ENCODE results near the gene DOCK9. TPM values are rescaled to one million over a fixed set of nuclear protein-coding genes. Genes with fewer than 3 reads are reported as not detected.

The DOCK9 gene
- total RNA-seq, 1 experiment from 2014 or later, result 30.5 TPM

- H3K36me3 ChIP-seq (ENCODE audit: control insufficient read depth, insufficient read depth, low read length), result no peaks in the 10 kb centered on the region; the same call in 1 of the 2 replicates
- H3K4me3 ChIP-seq (ENCODE audit: low read depth in 2 of 2, low read length in 2 of 2), result no peak overlapping the region
- CTCF ChIA-PET, result no interaction called here
- intact Hi-C loops (cut with micrococcal nuclease; ENCODE audit: unreplicated experiment), result no loop called here
- ATAC-seq (no peak), DNase-seq (ENCODE audit: low read depth, low spot score) (no peak)
- H3K27ac ChIP-seq (ENCODE audit: low read length), result no peak overlapping the region
- no peaks in the 10 kb centered on the region for H3K27me3 ChIP-seq (ENCODE audit: control insufficient read depth, insufficient read depth, low read length)
- POLR2A ChIA-PET, result no interaction called here
- no TSS peak for BruUV-seq (replicated peaks)
- H3K9me3 ChIP-seq (ENCODE audit: control insufficient read depth, insufficient read depth, low read depth, low read length), result no peaks in the 10 kb centered on the region
- no peak for TF ChIP-seq TCF7L2 (IDR thresholded peaks at IDR 0.05; ENCODE audit: low read depth, low read length)
- TF ChIP-seq REST (IDR thresholded peaks at IDR 0.05; ENCODE audit: insufficient read depth in 1 of 2, low read depth in 2 of 2, low read length in 1 of 2), result no peak
- no peak for TF ChIP-seq CTCF (IDR thresholded peaks at IDR 0.05)
- no peak for TF ChIP-seq SIN3A (IDR thresholded peaks at IDR 0.05; ENCODE audit: borderline replicate concordance, insufficient read depth, low read depth, low read length)
- no peak for TF ChIP-seq POLR2AphosphoS5 (IDR thresholded peaks at IDR 0.05; ENCODE audit: low read depth, low read length)
- H3K4me1 ChIP-seq (ENCODE audit: control insufficient read depth, insufficient read depth, low read length), result no peaks in the 10 kb centered on the region
- in situ Hi-C loops (cut with HindIII; ENCODE audit: low pct_unique_long_range_greater_than_20kb, low sequenced_read_pairs), result no loop called here
Measured at GRCh38 chr13:98792785-98793495, 184.9 kb downstream of the DOCK9 start.

GRCh38 chr13:98792321-98792720 is 185.5 kb downstream of the DOCK9 start:
- Histone ChIP-seq H3K27ac (ENCODE audit: low read length) (no peak overlapping the region), H3K27me3 (ENCODE audit: control insufficient read depth, insufficient read depth, low read length) (no peaks in the 10 kb centered on the region), H3K36me3 (ENCODE audit: control insufficient read depth, insufficient read depth, low read length) (no peaks in the 10 kb centered on the region; the same call in 1 of the 2 replicates), H3K4me1 (ENCODE audit: control insufficient read depth, insufficient read depth, low read length) (no peaks in the 10 kb centered on the region), H3K9me3 (ENCODE audit: control insufficient read depth, insufficient read depth, low read depth, low read length) (no peaks in the 10 kb centered on the region), H3K4me3 (ENCODE audit: low read depth in 2 of 2, low read length in 2 of 2) (no peak overlapping the region)
- in situ Hi-C loops (cut with HindIII; ENCODE audit: low pct_unique_long_range_greater_than_20kb, low sequenced_read_pairs), result no loop called here
- TF ChIP-seq REST (IDR thresholded peaks at IDR 0.05; ENCODE audit: insufficient read depth in 1 of 2, low read depth in 2 of 2, low read length in 1 of 2) (no peak), TCF7L2 (IDR thresholded peaks at IDR 0.05; ENCODE audit: low read depth, low read length) (no peak), SIN3A (IDR thresholded peaks at IDR 0.05; ENCODE audit: borderline replicate concordance, insufficient read depth, low read depth, low read length) (no peak), CTCF (IDR thresholded peaks at IDR 0.05) (no peak), POLR2AphosphoS5 (IDR thresholded peaks at IDR 0.05; ENCODE audit: low read depth, low read length) (no peak)
- ChIA-PET POLR2A (no interaction called here), CTCF (no interaction called here)
- DNase-seq (ENCODE audit: low read depth, low spot score) (no peak), ATAC-seq (no peak)
- intact Hi-C loops (cut with micrococcal nuclease; ENCODE audit: unreplicated experiment), result no loop called here
- BruUV-seq (replicated peaks), result no TSS peak

Measured in Panc1 (cell line).